Measurements from ENCODE around the gene PLAGL1.

PLAGL1 gene

GRCh38 chr6:143986463-143987065 is 21.5 kb downstream of the PLAGL1 start:
- H3K4me3 ChIP-seq (replicated peaks; ENCODE audit: low read depth, low read length) = no peak overlapping the region
- H3K27me3 ChIP-seq (replicated peaks; ENCODE audit: control insufficient read depth, insufficient read depth, low read length) = no peaks in the 10 kb centered on the region
- no peak for DNase-seq (ENCODE audit: extremely low read depth, insufficient read length)
- TF ChIP-seq CTCF (IDR thresholded peaks at IDR 0.05; ENCODE audit: insufficient read depth, low read length, poor library complexity, severe bottlenecking) = no peak
- H3K36me3 ChIP-seq (ENCODE audit: control insufficient read depth, insufficient read depth, low read length) = no peaks in the 10 kb centered on the region

- Histone ChIP-seq H3K4me3 (replicated peaks; ENCODE audit: low read depth, low read length) (no peak overlapping the region), H3K27me3 (replicated peaks; ENCODE audit: control insufficient read depth, insufficient read depth, low read length) (no peaks in the 10 kb centered on the region), H3K36me3 (ENCODE audit: control insufficient read depth, insufficient read depth, low read length) (no peaks in the 10 kb centered on the region)
- DNase-seq (ENCODE audit: extremely low read depth, insufficient read length) = no peak
- TF ChIP-seq CTCF (IDR thresholded peaks at IDR 0.05; ENCODE audit: insufficient read depth, low read length, poor library complexity, severe bottlenecking) = no peak
Observed at GRCh38 chr6:143984666-143985065, 23.4 kb downstream of the PLAGL1 start.

- Histone ChIP-seq H3K36me3 (ENCODE audit: control insufficient read depth, insufficient read depth, low read length) (no peaks in the 10 kb centered on the region), H3K27me3 (replicated peaks; ENCODE audit: control insufficient read depth, insufficient read depth, low read length) (no peaks in the 10 kb centered on the region), H3K4me3 (replicated peaks; ENCODE audit: low read depth, low read length) (no peak overlapping the region)
- no peak for TF ChIP-seq CTCF (IDR thresholded peaks at IDR 0.05; ENCODE audit: insufficient read depth, low read length, poor library complexity, severe bottlenecking)
- DNase-seq (ENCODE audit: extremely low read depth, insufficient read length) = no peak
Observed at GRCh38 chr6:143982968-143983367, 25.1 kb downstream of the PLAGL1 start.

- no peaks in the 10 kb centered on the region for H3K27me3 ChIP-seq (replicated peaks; ENCODE audit: control insufficient read depth, insufficient read depth, low read length)
- no peaks in the 10 kb centered on the region for H3K36me3 ChIP-seq (ENCODE audit: control insufficient read depth, insufficient read depth, low read length)
- no peak overlapping the region for H3K4me3 ChIP-seq (replicated peaks; ENCODE audit: low read depth, low read length)
- TF ChIP-seq CTCF (IDR thresholded peaks at IDR 0.05; ENCODE audit: insufficient read depth, low read length, poor library complexity, severe bottlenecking) = no peak
- no peak for DNase-seq (ENCODE audit: extremely low read depth, insufficient read length)
Observed at GRCh38 chr6:143980921-143981320, 27.1 kb downstream of the PLAGL1 start.

GRCh38 chr6:143976806-143977349 is 31.2 kb downstream of the PLAGL1 start:
- no peaks in the 10 kb centered on the region for H3K27me3 ChIP-seq (replicated peaks; ENCODE audit: control insufficient read depth, insufficient read depth, low read length)
- no peak overlapping the region for H3K4me3 ChIP-seq (replicated peaks; ENCODE audit: low read depth, low read length)
- H3K36me3 ChIP-seq (ENCODE audit: control insufficient read depth, insufficient read depth, low read length) = no peaks in the 10 kb centered on the region
- TF ChIP-seq CTCF (IDR thresholded peaks at IDR 0.05; ENCODE audit: insufficient read depth, low read length, poor library complexity, severe bottlenecking) = no peak
- DNase-seq (ENCODE audit: extremely low read depth, insufficient read length) = no peak

GRCh38 chr6:143974089-143974488 is 34.0 kb downstream of the PLAGL1 start:
- no peaks in the 10 kb centered on the region for H3K36me3 ChIP-seq (ENCODE audit: control insufficient read depth, insufficient read depth, low read length)
- no peak overlapping the region for H3K4me3 ChIP-seq (replicated peaks; ENCODE audit: low read depth, low read length)
- H3K27me3 ChIP-seq (replicated peaks; ENCODE audit: control insufficient read depth, insufficient read depth, low read length) = no peaks in the 10 kb centered on the region
- no peak for DNase-seq (ENCODE audit: extremely low read depth, insufficient read length)
- TF ChIP-seq CTCF (IDR thresholded peaks at IDR 0.05; ENCODE audit: insufficient read depth, low read length, poor library complexity, severe bottlenecking) = no peak
